Panc1 (cell line): ENCODE data around the gene KCNG2. TPM values are rescaled to one million over a fixed set of nuclear protein-coding genes. Genes with fewer than 3 reads are reported as not detected.

Experiments
- ATAC-seq: fragments of 200-7000 bp; cut with Tn5 transposase; 2 replicates; pipeline ENCODE4 v1.9.1; 2020; ENCODE audit warnings: mild to moderate bottlenecking, moderate library complexity
- BruUV-seq: library from RNA; stranded (reverse); fragments of 400-500 nt; replicated peaks from 2 replicates; lab custom pipeline; 2021; lab: Mats Ljungman, UMichigan
- CTCF ChIA-PET: fragments of 300-600 bp; sonication (Branson Sonifier 250); formaldehyde crosslinking; loops from one replicate; lab custom pipeline; 2022; ENCODE audit warnings: antibody characterized with exemption; lab: Charles Lee
- POLR2A ChIA-PET: fragments of 300-600 bp; sonication (Branson Sonifier 250); formaldehyde crosslinking; loops from one replicate; lab custom pipeline; 2022; ENCODE audit warnings: antibody characterized with exemption; lab: Charles Lee
- DNase-seq: peaks from one replicate; pipeline ENCODE4 v3.0.0-alpha.2; 2010; ENCODE audit warnings: low read depth, low spot score
- H3K27ac ChIP-seq: 2 replicates; pipeline ENCODE4 v1.5.1; 2011; ENCODE audit warnings: mild to moderate bottlenecking, low read length, inconsistent platforms
- H3K27me3 ChIP-seq: fragments of 200-500 bp; sonication (Bioruptor generic); 2 replicates; pipeline ENCODE4 v1.6.0; 2014; ENCODE audit warnings: low read length, inconsistent platforms; ENCODE audit not compliant: control insufficient read depth, insufficient read depth
- H3K36me3 ChIP-seq: fragments of 200-500 bp; sonication (Bioruptor generic); 2 replicates; pipeline ENCODE4 v1.5.1; 2014; ENCODE audit warnings: inconsistent platforms, mild to moderate bottlenecking, low read length, moderate library complexity; ENCODE audit not compliant: control insufficient read depth, insufficient read depth
- H3K4me1 ChIP-seq: 2 replicates; pipeline ENCODE4 v1.5.1; 2011; ENCODE audit warnings: inconsistent platforms, mild to moderate bottlenecking, low read length, moderate library complexity; ENCODE audit not compliant: control insufficient read depth, insufficient read depth
- H3K4me3 ChIP-seq, 2 experiments: 2 replicates each; pipeline ENCODE4 v1.5.1; 2011 to 2012; ENCODE audit warnings: low read depth in 2 of 2, low read length in 2 of 2, mild to moderate bottlenecking in 2 of 2, inconsistent platforms in 1 of 2, moderate library complexity in 1 of 2
- H3K9me3 ChIP-seq: fragments of 200-500 bp; sonication (Bioruptor generic); 2 replicates; pipeline ENCODE4 v1.5.1; 2014; ENCODE audit warnings: low read depth, mild to moderate bottlenecking, inconsistent platforms, low read length, moderate library complexity; ENCODE audit not compliant: control insufficient read depth, insufficient read depth
- CTCF ChIP-seq: fragments of 450-650 bp; IDR thresholded peaks from 2 replicates; pipeline ENCODE4 v1.5.1; 2017; ENCODE audit warnings: mild to moderate bottlenecking
- POLR2AphosphoS5 ChIP-seq: IDR thresholded peaks from 2 replicates; pipeline ENCODE4 v1.6.1; 2012; ENCODE audit warnings: mild to moderate bottlenecking, low read depth, low read length, moderate library complexity
- SIN3A ChIP-seq: IDR thresholded peaks from 2 replicates; pipeline ENCODE4 v1.6.1; 2012; ENCODE audit warnings: low read depth, mild to moderate bottlenecking, low read length, moderate library complexity, borderline replicate concordance; ENCODE audit not compliant: insufficient read depth
- TCF7L2 ChIP-seq: IDR thresholded peaks from 2 replicates; pipeline ENCODE4 v1.6.1; 2011; ENCODE audit warnings: mild to moderate bottlenecking, low read depth, low read length, inconsistent platforms
- in situ Hi-C: cut with HindIII; loops from 2 replicates; pipeline ENCODE4 v1.10.0; 2016; ENCODE audit warnings: low sequenced_read_pairs, low pct_unique_long_range_greater_than_20kb
- intact Hi-C: fragments of 100-400 bp; cut with micrococcal nuclease; formaldehyde crosslinking; loops from one replicate; pipeline ENCODE4 v1.10.0; 2022; ENCODE audit not compliant: unreplicated experiment
- total RNA-seq: library from RNA; stranded (reverse); gene quantifications from one replicate; pipeline ENCODE4 v1.2.1, GENCODE V29; 2021; ENCODE audit not compliant: unreplicated experiment
- TF ChIP-seq, protein P1 (sequence below), 2 experiments: IDR thresholded peaks; 2 replicates each; pipeline ENCODE4 v1.6.1; 2011 to 2012; ENCODE audit warnings: low read depth in 2 of 2, control low read depth in 1 of 2, low read length in 1 of 2, mild to moderate bottlenecking in 1 of 2, moderate library complexity in 1 of 2; ENCODE audit not compliant: insufficient read depth in 1 of 2

The KCNG2 gene
- total RNA-seq, 1 experiment from 2014 or later = not detected

- TF ChIP-seq CTCF (no peak), POLR2AphosphoS5 (no peak), SIN3A (no peak), TCF7L2 (no peak)
- TF ChIP-seq, protein P1, sequence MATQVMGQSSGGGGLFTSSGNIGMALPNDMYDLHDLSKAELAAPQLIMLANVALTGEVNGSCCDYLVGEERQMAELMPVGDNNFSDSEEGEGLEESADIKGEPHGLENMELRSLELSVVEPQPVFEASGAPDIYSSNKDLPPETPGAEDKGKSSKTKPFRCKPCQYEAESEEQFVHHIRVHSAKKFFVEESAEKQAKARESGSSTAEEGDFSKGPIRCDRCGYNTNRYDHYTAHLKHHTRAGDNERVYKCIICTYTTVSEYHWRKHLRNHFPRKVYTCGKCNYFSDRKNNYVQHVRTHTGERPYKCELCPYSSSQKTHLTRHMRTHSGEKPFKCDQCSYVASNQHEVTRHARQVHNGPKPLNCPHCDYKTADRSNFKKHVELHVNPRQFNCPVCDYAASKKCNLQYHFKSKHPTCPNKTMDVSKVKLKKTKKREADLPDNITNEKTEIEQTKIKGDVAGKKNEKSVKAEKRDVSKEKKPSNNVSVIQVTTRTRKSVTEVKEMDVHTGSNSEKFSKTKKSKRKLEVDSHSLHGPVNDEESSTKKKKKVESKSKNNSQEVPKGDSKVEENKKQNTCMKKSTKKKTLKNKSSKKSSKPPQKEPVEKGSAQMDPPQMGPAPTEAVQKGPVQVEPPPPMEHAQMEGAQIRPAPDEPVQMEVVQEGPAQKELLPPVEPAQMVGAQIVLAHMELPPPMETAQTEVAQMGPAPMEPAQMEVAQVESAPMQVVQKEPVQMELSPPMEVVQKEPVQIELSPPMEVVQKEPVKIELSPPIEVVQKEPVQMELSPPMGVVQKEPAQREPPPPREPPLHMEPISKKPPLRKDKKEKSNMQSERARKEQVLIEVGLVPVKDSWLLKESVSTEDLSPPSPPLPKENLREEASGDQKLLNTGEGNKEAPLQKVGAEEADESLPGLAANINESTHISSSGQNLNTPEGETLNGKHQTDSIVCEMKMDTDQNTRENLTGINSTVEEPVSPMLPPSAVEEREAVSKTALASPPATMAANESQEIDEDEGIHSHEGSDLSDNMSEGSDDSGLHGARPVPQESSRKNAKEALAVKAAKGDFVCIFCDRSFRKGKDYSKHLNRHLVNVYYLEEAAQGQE (IDR thresholded peaks at IDR 0.05; ENCODE audit: insufficient read depth in 1 of 2, low read depth in 2 of 2, low read length in 1 of 2) = no peak
- intact Hi-C loops (no loop called here), in situ Hi-C loops (no loop called here)
- DNase-seq (no peak), ATAC-seq (no peak)
- no peaks in the 10 kb centered on the region for H3K4me1 ChIP-seq
- no peaks in the 10 kb centered on the region for H3K36me3 ChIP-seq
- BruUV-seq = no TSS peak
- H3K9me3 ChIP-seq = peaks cover 40% of the 10 kb centered on the region
- POLR2A ChIA-PET = interaction anchor here (0.7 kb wide), 1 partner anchor 44 kb away, joined by 8 read pairs; no protein-coding TSS in a partner anchor
- H3K4me3 ChIP-seq = no peak overlapping the region
- H3K27ac ChIP-seq = no peak overlapping the region
- CTCF ChIA-PET = no interaction called here
- H3K27me3 ChIP-seq = no peaks in the 10 kb centered on the region
Measured at GRCh38 chr18:79897940-79898625, 100.3 kb downstream of the KCNG2 start.

GRCh38 chr18:79898952-79899608, 101.3 kb downstream of the KCNG2 start:
- H3K4me1 ChIP-seq = no peaks in the 10 kb centered on the region
- in situ Hi-C loops (no loop called here), intact Hi-C loops (no loop called here)
- no peak overlapping the region for H3K4me3 ChIP-seq
- TF ChIP-seq POLR2AphosphoS5 = no peak
- TF ChIP-seq, protein P1 (IDR thresholded peaks at IDR 0.05; ENCODE audit: insufficient read depth in 1 of 2, low read depth in 2 of 2, low read length in 1 of 2) = no peak
- TF ChIP-seq SIN3A = no peak
- no peak for TF ChIP-seq TCF7L2
- no peak for TF ChIP-seq CTCF
- CTCF ChIA-PET = no interaction called here
- no peak for DNase-seq
- POLR2A ChIA-PET = no interaction called here
- no peaks in the 10 kb centered on the region for H3K36me3 ChIP-seq
- H3K9me3 ChIP-seq = peaks cover 31% of the 10 kb centered on the region
- BruUV-seq = no TSS peak
- ATAC-seq = no peak
- no peak overlapping the region for H3K27ac ChIP-seq
- H3K27me3 ChIP-seq = no peaks in the 10 kb centered on the region
